Activated naive CD8-positive, alpha-beta T cell treated with anti-CD3 and anti-CD28 coated beads, Interleukin-2, amount 50 U/mL, for 16 hours (primary cell): ENCODE results near the gene TNIK.

Source experiments
- DNase-seq: peaks from one replicate; pipeline ENCODE4 v3.0.0-alpha.2; 2020; ENCODE audit warnings: low read depth, low spot score

Gene TNIK

DNA sequence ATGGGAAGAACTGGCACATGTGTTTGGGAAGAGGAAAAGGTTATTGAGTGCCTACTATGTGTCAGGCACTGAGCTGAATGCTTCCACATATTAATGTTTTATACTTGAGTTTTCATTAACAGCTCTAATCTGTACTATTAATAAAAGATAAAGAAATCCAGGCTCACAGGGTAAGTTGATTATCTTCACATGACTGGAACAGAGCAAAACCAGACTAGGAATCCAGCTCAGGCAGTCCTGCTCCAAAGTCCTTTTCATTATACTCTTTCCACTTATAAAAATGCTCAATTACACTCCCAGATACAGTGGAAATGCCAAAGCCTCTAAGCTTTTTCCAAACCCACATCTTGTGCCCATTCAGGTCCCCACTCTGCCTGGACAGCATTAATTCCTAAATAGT, 97.6 kb downstream of the TNIK start:
- no peak for DNase-seq

GRCh38 chr3:171358881-171359198, 101.4 kb downstream of the TNIK start:
- no peak for DNase-seq

- no peak for DNase-seq
Measured at GRCh38 chr3:171358181-171358880, 101.9 kb downstream of the TNIK start.

- DNase-seq = no peak
Measured at GRCh38 chr3:171357721-171358120, 102.5 kb downstream of the TNIK start.

GRCh38 chr3:171356251-171356650, 104.0 kb downstream of the TNIK start:
- DNase-seq = no peak

GRCh38 chr3:171354706-171355582, 105.3 kb downstream of the TNIK start:
- no peak for DNase-seq

- no peak for DNase-seq
Measured at GRCh38 chr3:171354049-171354705, 106.0 kb downstream of the TNIK start.

DNA sequence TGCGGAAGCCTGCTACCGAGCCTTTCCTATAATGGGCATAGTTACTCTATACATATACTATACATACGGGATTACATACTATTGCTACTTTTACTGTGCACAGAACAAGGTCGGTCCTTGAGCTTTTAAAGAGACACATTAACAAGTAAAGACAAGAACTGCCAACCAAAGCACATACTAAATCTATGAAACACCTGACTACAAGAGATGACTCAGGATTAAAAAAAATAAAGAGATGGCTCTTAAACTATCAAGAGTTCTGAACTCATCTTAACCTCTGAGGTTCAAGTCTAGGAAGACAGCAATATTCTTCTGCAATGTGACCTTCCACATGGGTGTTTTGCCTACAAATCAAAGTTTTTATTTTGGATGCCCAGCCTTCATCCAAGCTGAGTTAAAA, 106.8 kb downstream of the TNIK start:
- no peak for DNase-seq

GRCh38 chr3:171352387-171352935, 107.7 kb downstream of the TNIK start:
- DNase-seq = no peak

DNA sequence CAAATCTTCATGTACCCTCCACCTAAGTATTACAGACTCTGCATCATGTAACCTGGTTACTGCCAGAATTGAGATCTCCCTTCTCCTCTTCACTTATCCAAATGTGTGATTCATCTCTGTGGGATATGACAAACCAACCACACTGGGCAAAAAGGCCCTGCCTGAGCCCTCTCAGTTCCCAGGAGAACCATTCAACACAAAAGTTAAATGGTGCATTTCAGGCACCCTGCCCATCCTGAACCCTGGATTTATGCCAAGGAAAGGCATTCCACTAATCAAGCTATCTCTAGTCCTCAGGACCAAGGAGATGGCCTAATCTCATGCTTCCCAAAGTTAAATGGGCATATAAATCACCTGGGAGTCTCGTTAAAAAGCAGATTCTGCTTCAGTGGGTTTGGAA, 108.5 kb downstream of the TNIK start:
- DNase-seq = no peak

DNA sequence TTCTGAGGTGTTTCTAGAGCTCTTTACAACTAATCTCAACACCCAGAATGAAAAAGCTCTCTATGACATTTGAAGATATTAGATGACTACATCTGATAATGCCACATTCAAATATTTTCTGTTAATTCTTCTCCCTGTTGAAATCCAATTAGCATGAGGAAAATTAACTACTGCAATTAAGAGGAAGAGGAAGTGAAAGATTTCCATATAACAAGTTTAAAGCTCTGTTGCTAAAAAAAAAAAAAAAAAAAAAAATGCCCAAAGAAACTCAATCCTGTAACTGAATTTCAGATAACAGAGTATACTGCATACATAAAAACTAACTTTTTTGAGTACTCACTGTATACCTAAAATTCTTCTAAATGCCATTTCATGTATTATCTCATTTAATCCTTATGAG, 109.8 kb downstream of the TNIK start:
- no peak for DNase-seq

DNA sequence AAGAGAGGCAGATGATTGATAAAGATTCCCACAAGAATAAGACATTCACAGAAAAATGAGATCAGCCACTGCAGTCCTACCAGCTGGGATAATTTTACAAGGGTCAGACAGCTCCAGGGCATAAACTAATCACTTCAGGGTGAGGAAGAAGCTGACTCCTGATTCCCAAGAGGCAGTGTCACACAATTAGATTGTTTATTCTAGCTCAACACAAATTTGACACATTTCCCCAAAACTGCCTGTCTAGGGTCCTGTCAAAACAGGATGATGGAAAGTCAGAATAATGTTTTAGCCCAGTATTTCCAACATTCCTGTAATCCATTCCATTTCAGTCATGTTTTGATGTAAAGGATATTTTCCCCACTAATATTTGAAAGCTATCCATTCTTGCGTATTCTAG, 110.8 kb downstream of the TNIK start:
- DNase-seq = no peak

- DNase-seq = no peak
Measured at GRCh38 chr3:171348121-171348520, 112.1 kb downstream of the TNIK start.

- no peak for DNase-seq
Measured at GRCh38 chr3:171347301-171348039, 112.7 kb downstream of the TNIK start.

DNA sequence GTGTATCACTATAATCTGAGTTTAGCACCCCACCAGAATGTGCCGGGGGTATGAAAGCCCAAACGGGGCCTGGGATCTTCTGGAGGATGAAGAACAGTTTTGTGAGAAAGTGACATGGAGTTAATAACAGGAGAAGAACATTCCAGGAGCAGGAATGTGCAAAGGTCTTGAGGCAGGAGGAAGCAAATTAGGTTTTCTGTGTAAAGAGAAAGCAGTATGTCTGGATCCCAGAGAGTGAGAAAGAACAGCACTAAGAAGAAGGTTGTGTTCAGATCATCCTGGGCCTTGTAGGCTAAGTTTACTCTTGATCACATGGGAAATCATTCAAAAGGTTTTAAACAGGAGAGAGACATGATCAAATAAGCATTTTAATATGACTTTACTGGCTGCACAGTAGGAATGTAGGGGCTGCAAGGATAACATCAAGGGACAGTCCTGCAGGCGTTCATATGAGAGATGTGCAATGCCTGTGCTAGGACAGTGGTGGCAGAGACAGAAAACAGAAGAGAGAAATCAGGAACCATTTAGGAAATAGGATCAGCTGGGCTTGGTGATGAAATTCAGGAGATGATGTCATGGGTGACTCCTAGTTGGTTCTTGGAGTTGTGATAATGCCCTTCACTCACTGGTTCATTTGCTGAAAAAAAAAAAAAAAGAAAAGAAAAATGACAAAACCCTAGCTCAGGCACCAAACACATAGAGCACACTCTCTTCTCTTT, 113.5 kb downstream of the TNIK start:
- no peak for DNase-seq

DNA sequence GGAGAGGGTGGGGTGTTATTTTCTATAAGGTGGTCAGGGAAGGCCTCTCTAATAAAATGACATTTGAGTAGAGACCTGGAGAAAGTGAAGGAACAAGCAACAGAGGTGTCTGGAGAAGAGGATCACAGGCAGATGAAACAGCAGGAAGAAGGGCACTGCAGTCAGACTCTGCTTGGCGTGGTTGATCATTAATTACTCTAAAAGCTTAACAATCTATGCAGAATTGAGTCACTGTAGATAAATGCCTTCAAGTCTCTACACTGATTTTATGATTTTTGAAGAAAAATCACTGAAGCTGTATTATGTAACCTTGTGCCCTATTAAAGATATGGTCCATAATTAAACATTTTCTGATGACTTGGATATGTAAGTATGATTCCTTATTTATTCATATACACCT, 114.2 kb downstream of the TNIK start:
- DNase-seq = no peak

DNA sequence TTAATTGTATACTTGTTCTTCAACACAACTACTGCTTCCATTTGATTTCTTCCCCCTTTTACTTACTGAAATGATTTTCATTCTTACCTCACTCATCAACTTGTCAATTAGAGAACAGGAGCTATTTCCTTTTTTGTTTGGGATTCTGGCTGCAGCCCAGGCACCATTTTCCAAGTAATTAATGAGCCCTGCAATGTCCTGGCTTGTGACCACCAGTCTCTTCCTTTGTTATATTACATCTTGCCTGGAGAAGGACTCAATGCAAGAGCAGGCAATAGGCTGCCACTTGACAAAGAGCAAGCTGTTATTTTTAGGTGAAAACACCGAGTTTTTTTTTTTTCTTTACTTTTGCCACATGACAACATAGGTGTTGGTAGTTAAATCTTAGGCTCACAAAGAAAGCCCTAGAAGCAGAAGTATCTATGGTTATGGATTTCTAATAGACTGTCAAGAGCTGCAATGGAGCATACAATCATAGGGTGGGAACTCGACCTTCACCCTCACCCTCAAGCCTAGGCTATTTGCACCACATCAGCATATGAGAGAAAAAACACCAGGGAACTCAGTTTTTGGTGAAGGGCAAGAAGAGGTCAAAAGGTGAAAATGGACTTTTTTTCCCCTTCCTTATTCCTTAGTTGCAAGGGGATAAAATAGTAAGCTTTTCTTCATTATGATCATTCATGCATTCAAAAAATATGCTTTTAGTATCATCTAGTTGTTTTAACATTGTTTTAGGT, 114.9 kb downstream of the TNIK start:
- no peak for DNase-seq

GRCh38 chr3:171343693-171344092, 116.5 kb downstream of the TNIK start:
- DNase-seq = no peak

DNA sequence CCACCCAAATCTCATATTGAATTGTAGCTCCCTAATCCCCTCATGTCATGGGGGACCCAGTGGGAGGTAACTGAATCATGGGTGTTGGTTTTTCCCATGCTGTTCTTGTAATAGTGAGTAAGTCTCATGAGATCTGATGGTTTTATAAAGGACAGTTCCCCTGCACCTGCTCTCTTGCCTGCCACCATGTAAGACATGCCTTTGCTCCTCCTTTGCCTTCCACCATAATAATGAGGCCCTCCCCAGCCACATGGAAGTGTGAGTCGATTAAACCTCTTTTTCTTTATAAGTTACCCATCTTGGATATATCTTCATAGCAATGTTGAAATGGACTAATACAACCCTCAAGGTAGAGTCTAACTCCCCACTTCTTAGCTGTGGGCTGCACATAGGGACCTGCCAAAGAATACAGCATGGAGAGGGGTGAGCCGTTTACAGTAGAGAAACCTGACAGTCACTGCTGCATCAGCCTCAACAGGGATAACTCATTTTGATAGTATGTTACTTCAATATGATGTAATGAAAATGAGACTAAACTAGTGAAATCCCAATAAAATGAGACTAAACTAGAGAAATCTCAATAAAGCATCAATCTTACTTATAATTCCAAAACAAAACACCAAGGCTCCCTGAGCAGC, 117.3 kb downstream of the TNIK start:
- DNase-seq = no peak

DNA sequence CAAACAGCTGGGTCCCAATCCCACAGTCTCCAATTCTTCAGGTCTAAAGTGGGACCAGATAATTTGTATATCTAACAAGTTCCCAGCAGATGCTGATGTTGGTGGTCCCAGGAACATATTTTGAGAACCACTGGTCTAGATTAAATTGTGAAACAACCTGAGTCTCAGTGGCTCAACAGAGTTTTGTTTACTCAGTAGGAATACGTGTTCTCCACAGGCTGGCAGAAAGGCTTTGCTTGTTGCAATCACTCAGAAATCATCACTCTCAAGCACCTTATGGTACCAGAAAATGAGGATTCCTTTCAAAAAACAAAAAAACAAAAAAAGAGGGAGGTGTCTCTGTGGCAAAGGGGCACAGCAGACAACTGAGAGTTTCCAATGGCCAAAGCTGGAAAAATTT, 118.0 kb downstream of the TNIK start:
- no peak for DNase-seq
